CD14-positive monocyte (primary cell): ENCODE measurements around the gene DLX6. TPM values are rescaled to one million over a fixed set of nuclear protein-coding genes. Genes with fewer than 3 reads are reported as not detected.

Experiments used
- DNase-seq, 3 donors: peaks; one replicate each; pipeline ENCODE4 v3.0.0-alpha.2; 2011 to 2022
- H2AFZ ChIP-seq: 2 replicates; pipeline ENCODE4 v1.6.0; 2012; ENCODE audit warnings: mild to moderate bottlenecking, low read depth, low read length, inconsistent platforms; ENCODE audit not compliant: insufficient read depth, poor library complexity, severe bottlenecking
- H3K27ac ChIP-seq, 2 donors: 1 replicate in 1 of 2; 2 replicates in 1 of 2; pipeline ENCODE4 v1.5.1; 2012 to 2013; ENCODE audit warnings: low read length in 2 of 2, control low read depth in 1 of 2, inconsistent platforms in 1 of 2, low read depth in 1 of 2, mild to moderate bottlenecking in 1 of 2
- H3K27me3 ChIP-seq, 2 donors: one replicate each; pipeline versions ENCODE4 v1.6.0 to v1.6.1; 2011 to 2013; ENCODE audit warnings: low read length in 2 of 2; ENCODE audit not compliant: control insufficient read depth in 2 of 2, insufficient read depth in 2 of 2
- H3K36me3 ChIP-seq, 2 donors: replicated peaks in 1 of 2; 1 replicate in 1 of 2; 2 replicates in 1 of 2; pipeline versions ENCODE4 v1.5.1 to v1.6.1; 2012 to 2013; ENCODE audit warnings: low read length in 2 of 2, control low read depth in 1 of 2, inconsistent platforms in 1 of 2, mild to moderate bottlenecking in 1 of 2; ENCODE audit not compliant: insufficient read depth in 2 of 2, control insufficient read depth in 1 of 2
- H3K4me1 ChIP-seq, 2 donors: 1 replicate in 1 of 2; 2 replicates in 1 of 2; pipeline versions ENCODE4 v1.5.1 to v1.6.1; 2012 to 2013; ENCODE audit warnings: low read length in 2 of 2, control low read depth in 1 of 2, inconsistent platforms in 1 of 2, mild to moderate bottlenecking in 1 of 2, moderate library complexity in 1 of 2; ENCODE audit not compliant: insufficient read depth in 2 of 2, control insufficient read depth in 1 of 2
- H3K4me2 ChIP-seq: replicated peaks from 2 replicates; pipeline ENCODE3; 2012; ENCODE audit warnings: low read length, moderate library complexity, mild to moderate bottlenecking; ENCODE audit not compliant: poor library complexity, severe bottlenecking; ENCODE audit errors: extremely low read depth
- H3K4me3 ChIP-seq, 3 experiments: fragments of 200-600 bp in 1 of 3; sonication (generic) in 1 of 3; replicated peaks in 1 of 3; 1 replicate in 2 of 3; 2 replicates in 1 of 3; pipeline ENCODE4 v1.5.1; 2011 to 2013; ENCODE audit warnings: low read length in 3 of 3, mild to moderate bottlenecking in 3 of 3, control low read depth in 2 of 3, low read depth in 2 of 3, inconsistent platforms in 1 of 3, moderate library complexity in 1 of 3
- H3K79me2 ChIP-seq: 2 replicates; pipeline ENCODE4 v1.6.0; 2012; ENCODE audit warnings: mild to moderate bottlenecking, control low read depth, inconsistent platforms, low read length, moderate library complexity; ENCODE audit not compliant: insufficient read depth
- H3K9ac ChIP-seq: 2 replicates; pipeline ENCODE4 v1.6.0; 2017; ENCODE audit warnings: low read length, mild to moderate bottlenecking; ENCODE audit not compliant: insufficient read depth, poor library complexity, severe bottlenecking
- H3K9me3 ChIP-seq, 2 donors: replicated peaks in 1 of 2; 1 replicate in 1 of 2; 2 replicates in 1 of 2; pipeline versions ENCODE4 v1.5.1 to v1.6.1; 2012 to 2013; ENCODE audit warnings: low read length in 2 of 2, control low read depth in 1 of 2; ENCODE audit not compliant: control insufficient read depth in 1 of 2, insufficient read depth in 1 of 2
- H4K20me1 ChIP-seq: 2 replicates; pipeline ENCODE4 v1.6.0; 2012; ENCODE audit warnings: mild to moderate bottlenecking, low read length, control low read depth, moderate library complexity; ENCODE audit not compliant: insufficient read depth
- H3K27ac Mint-ChIP-seq, 7 donors: one replicate each; pipeline ENCODE4 v1.8.0; 2020; ENCODE audit warnings: mild to moderate bottlenecking in 7 of 7, mixed read lengths in 7 of 7, moderate library complexity in 6 of 7, inconsistent platforms in 2 of 7
- H3K27me3 Mint-ChIP-seq, 3 donors: one replicate each; pipeline ENCODE4 v1.8.0; 2021 to 2022; ENCODE audit warnings: low read depth in 3 of 3, mild to moderate bottlenecking in 3 of 3, mixed read lengths in 3 of 3, moderate library complexity in 3 of 3, inconsistent platforms in 1 of 3
- H3K36me3 Mint-ChIP-seq, 2 donors: one replicate each; pipeline ENCODE4 v1.8.0; 2020; ENCODE audit warnings: mixed read lengths in 2 of 2, inconsistent platforms in 1 of 2, mild to moderate bottlenecking in 1 of 2
- H3K4me1 Mint-ChIP-seq: one replicate; pipeline ENCODE4 v1.8.0; 2020; ENCODE audit warnings: mild to moderate bottlenecking, mixed read lengths
- H3K4me3 Mint-ChIP-seq, 2 donors: one replicate each; pipeline ENCODE4 v1.8.0; 2020; ENCODE audit warnings: mild to moderate bottlenecking in 2 of 2, mixed read lengths in 2 of 2, moderate library complexity in 1 of 2
- H3K9me3 Mint-ChIP-seq, 7 donors: one replicate each; pipeline ENCODE4 v1.8.0; 2020 to 2022; ENCODE audit warnings: mixed read lengths in 7 of 7, mild to moderate bottlenecking in 6 of 7, moderate library complexity in 6 of 7, inconsistent platforms in 2 of 7
- WGBS: methylation state at CpG from one replicate; pipeline ENCODE4 v1.1.5; 2013; ENCODE audit warnings: missing lambda C conversion rate; ENCODE audit not compliant: insufficient coverage; 5-methylcytosine and 5-hydroxymethylcytosine counted together
- intact Hi-C, 2 donors: fragments of 100-400 bp; cut with micrococcal nuclease; formaldehyde crosslinking; loops; one replicate each; pipeline versions ENCODE4 v1.15.0 to v1.15.1; 2023
- polyA plus RNA-seq, 3 donors: library from polyadenylated mRNA; depleted of rRNA in 1 of 3; unstranded in 2 of 3; stranded (reverse) in 1 of 3; fragments of 300-500 nt in 2 of 3; fragments of >200 nt in 1 of 3; fragmentation: Illumina TruSeq in 2 of 3; gene quantifications; 1 replicate in 2 of 3; 2 replicates in 1 of 3; pipeline ENCODE4 v1.2.3, GENCODE V29; 2012 to 2021
- TF ChIP-seq, protein P1 (sequence below): fragments of 200-600 bp; IDR thresholded peaks from one replicate; pipeline ENCODE4 v1.8.0; 2022; ENCODE audit warnings: antibody characterized with exemption, mild to moderate bottlenecking

Gene DLX6
- polyA plus RNA-seq, 3 donors = not detected

GRCh38 chr7:97015756-97016380, 10.5 kb downstream of the DLX6 start:
- peak overlapping the region in 1 of 2 donors; percentile 70 for H3K4me3 Mint-ChIP-seq
- TF ChIP-seq, protein P1, sequence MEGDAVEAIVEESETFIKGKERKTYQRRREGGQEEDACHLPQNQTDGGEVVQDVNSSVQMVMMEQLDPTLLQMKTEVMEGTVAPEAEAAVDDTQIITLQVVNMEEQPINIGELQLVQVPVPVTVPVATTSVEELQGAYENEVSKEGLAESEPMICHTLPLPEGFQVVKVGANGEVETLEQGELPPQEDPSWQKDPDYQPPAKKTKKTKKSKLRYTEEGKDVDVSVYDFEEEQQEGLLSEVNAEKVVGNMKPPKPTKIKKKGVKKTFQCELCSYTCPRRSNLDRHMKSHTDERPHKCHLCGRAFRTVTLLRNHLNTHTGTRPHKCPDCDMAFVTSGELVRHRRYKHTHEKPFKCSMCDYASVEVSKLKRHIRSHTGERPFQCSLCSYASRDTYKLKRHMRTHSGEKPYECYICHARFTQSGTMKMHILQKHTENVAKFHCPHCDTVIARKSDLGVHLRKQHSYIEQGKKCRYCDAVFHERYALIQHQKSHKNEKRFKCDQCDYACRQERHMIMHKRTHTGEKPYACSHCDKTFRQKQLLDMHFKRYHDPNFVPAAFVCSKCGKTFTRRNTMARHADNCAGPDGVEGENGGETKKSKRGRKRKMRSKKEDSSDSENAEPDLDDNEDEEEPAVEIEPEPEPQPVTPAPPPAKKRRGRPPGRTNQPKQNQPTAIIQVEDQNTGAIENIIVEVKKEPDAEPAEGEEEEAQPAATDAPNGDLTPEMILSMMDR = no peak
- Histone ChIP-seq H3K27me3 (peaks cover 90 to 100% of the 10 kb centered on the region in 2 donors), H3K4me3 (no peak overlapping the region), H3K4me2 (no peak overlapping the region), H3K27ac (no peak overlapping the region), H3K9ac (no peak overlapping the region), H2AFZ (no peak overlapping the region), H3K9me3 (peaks cover 0 to 81% of the 10 kb centered on the region in 2 donors), H4K20me1 (no peaks in the 10 kb centered on the region), H3K79me2 (no peaks in the 10 kb centered on the region), H3K36me3 (no peaks in the 10 kb centered on the region), H3K4me1 (no peaks in the 10 kb centered on the region)
- H3K27ac Mint-ChIP-seq = no peak overlapping the region
- 0% methylated on average over 5 of the region's 12 CpGs for WGBS
- DNase-seq = no peak
- intact Hi-C loops = no loop called here
- H3K36me3 Mint-ChIP-seq = peaks cover 0 to 3% of the 10 kb centered on the region in 2 donors
- peaks cover 96 to 99% (median 99%) of the 10 kb centered on the region in 3 donors for H3K27me3 Mint-ChIP-seq
- H3K4me1 Mint-ChIP-seq = peaks cover 6% of the 10 kb centered on the region
- H3K9me3 Mint-ChIP-seq = peaks cover 0 to 33% (median 25%) of the 10 kb centered on the region in 7 donors

GRCh38 chr7:97016381-97017191, 11.2 kb downstream of the DLX6 start:
- H3K4me3 ChIP-seq = no peak overlapping the region
- Mint-ChIP-seq H3K9me3 (peaks cover 0 to 36% (median 27%) of the 10 kb centered on the region in 7 donors), H3K27ac (peak overlapping the region in 1 of 7 donors; percentile 26), H3K4me1 (peaks cover 9% of the 10 kb centered on the region), H3K27me3 (peaks cover 95 to 99% (median 98%) of the 10 kb centered on the region in 3 donors), H3K4me3 (peak overlapping the region in 1 of 2 donors; percentile 79), H3K36me3 (peaks cover 0 to 3% of the 10 kb centered on the region in 2 donors)
- H3K9me3 ChIP-seq = peaks cover 0 to 82% of the 10 kb centered on the region in 2 donors
- TF ChIP-seq, protein P1 = no peak
- H3K4me1 ChIP-seq = no peaks in the 10 kb centered on the region
- no peaks in the 10 kb centered on the region for H3K36me3 ChIP-seq
- no peaks in the 10 kb centered on the region for H3K79me2 ChIP-seq
- H3K4me2 ChIP-seq = no peak overlapping the region
- 3% methylated on average over 53 of the region's 55 CpGs for WGBS
- H2AFZ ChIP-seq = no peak overlapping the region
- no peak for DNase-seq
- H3K27me3 ChIP-seq = peaks cover 89 to 99% of the 10 kb centered on the region in 2 donors
- intact Hi-C loops = no loop called here
- H4K20me1 ChIP-seq = no peaks in the 10 kb centered on the region
- no peak overlapping the region for H3K9ac ChIP-seq
- H3K27ac ChIP-seq = no peak overlapping the region
